ENCODE data around the gene SCD5.

DNA sequence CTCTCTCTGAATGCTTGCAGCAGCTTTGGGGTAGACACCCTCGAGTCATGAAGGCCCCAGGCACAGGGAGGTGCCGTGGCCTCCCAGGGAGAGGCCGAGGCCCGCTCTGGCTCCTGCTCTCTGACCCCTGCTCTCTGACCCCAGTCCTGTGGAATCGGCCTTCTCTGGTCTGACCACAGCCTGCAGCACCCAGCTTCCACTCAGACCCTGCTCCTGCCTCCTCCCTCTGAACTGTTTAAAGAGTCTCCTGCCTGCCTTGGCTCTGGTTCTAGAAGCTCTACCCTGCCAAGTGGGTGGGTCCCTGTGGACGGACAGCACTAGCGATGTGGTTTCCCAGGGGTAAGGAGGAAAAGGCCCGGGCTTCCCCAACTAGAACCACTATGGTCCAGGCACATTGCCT lies 158.6 kb downstream of the SCD5 start:
- TF ChIP-seq JUN (IDR thresholded peaks at IDR 0.05; ENCODE audit: borderline replicate concordance, low read depth, low read length) = no peak
- no peak for TF ChIP-seq JUN (CRISPR knock-in tag; IDR thresholded peaks at IDR 0.05; ENCODE audit: borderline replicate concordance)
- no peak for TF ChIP-seq ZNF274 (IDR thresholded peaks at IDR 0.05; ENCODE audit: borderline replicate concordance, low read depth, low read length)
- TF ChIP-seq NFYB (IDR thresholded peaks at IDR 0.05; ENCODE audit: extremely low read depth, insufficient read length) = no peak
- no peak for TF ChIP-seq HLTF (IDR thresholded peaks at IDR 0.05)
- TF ChIP-seq MNT (conservative IDR thresholded peaks at IDR 0.05) = no peak
- no peak for TF ChIP-seq CCAR2 (IDR thresholded peaks at IDR 0.05; ENCODE audit: low read depth, low read length)
- TF ChIP-seq JUND (IDR thresholded peaks at IDR 0.05; ENCODE audit: borderline replicate concordance, low read depth, low read length) = no peak
- TF ChIP-seq JUND (tag; IDR thresholded peaks at IDR 0.05; ENCODE audit: borderline replicate concordance, low read depth, low read length) = no peak
